Measurements from ENCODE around the gene PBX1. TPM values are rescaled to one million over a fixed set of nuclear protein-coding genes. Genes with fewer than 3 reads are reported as not detected.

Gene PBX1
- total and polyA plus RNA-seq, 2 experiments from 2014 or later: 9.7 to 38.8 TPM

DNA sequence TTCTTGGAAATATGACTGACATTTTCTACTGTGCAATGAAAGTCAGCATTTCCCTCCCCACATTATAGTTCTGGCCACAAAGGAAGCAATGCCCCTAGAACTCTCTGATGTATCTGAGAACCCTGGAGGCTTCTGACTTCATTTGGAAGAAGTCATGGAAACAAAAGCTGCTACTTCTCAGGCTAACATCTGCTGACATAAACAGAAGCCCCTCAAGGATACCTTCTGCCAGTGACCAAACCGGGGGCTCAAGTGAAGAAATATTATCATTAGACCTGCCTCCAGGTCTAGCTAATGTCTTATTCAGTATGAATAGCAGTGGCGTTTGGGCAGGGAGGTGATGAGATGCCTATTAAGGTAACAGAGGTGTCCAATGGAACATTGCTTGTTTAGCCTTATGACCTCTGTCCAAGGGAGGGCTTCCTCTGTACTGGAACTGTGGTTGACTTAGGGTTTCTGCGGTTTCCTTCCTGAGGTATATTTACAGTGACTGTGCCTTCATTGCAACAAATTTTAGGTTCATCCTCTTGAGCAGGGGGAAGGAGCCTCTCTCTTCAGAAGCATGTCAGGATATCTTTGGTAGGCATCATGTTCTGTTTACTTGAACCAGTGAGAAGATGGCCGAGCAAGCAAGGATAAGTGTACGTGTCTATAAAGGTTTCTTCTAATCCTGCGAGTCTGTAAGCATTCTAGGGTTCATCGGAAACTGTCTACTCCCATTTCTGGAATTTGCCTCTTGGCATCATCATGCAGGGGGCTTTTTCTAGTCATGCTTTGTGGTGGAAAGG is 161.7 kb downstream of the PBX1 start:
- H4K20me1 ChIP-seq (ENCODE audit: insufficient read depth): no peaks in the 10 kb centered on the region
- no peak overlapping the region for H3K27ac ChIP-seq
- DNase-seq: no peak
- WGBS, 2 experiments (ENCODE audit: low coverage in 1 of 2, low lambda C conversion rate in 2 of 2, missing lambda C conversion rate in 2 of 2): 78 to 79% methylated on average over 7 of the region's 7 CpGs
- TF ChIP-seq EZH2phosphoT487 (IDR thresholded peaks at IDR 0.05; ENCODE audit: insufficient read depth, low read depth): no peak
- TF ChIP-seq EZH2 (IDR thresholded peaks at IDR 0.05; ENCODE audit: insufficient read depth, poor library complexity, severe bottlenecking): no peak
- no peak overlapping the region for H2AFZ ChIP-seq
- no peak overlapping the region for H3K4me3 ChIP-seq
- H3F3A ChIP-seq (ENCODE audit: insufficient read depth): peaks cover 54% of the 10 kb centered on the region
- H3K9me2 ChIP-seq (ENCODE audit: insufficient read depth): no peaks in the 10 kb centered on the region; the same call in 1 of the 2 replicates
- H3K9ac ChIP-seq: no peak overlapping the region
- no peak overlapping the region for H3K4me2 ChIP-seq (ENCODE audit: unreplicated experiment)
- H3K36me3 ChIP-seq (ENCODE audit: low read depth): no peaks in the 10 kb centered on the region
- H3K79me2 ChIP-seq (ENCODE audit: insufficient read depth): peaks cover 84% of the 10 kb centered on the region
- H3K27me3 ChIP-seq (replicated peaks; ENCODE audit: insufficient read depth): no peaks in the 10 kb centered on the region
- H3K9me3 ChIP-seq (ENCODE audit: low read depth): no peaks in the 10 kb centered on the region
- peaks cover 53% of the 10 kb centered on the region for H3K4me1 ChIP-seq (ENCODE audit: insufficient read depth)
- in situ Hi-C loops (cut with MboI): no loop called here

DNA sequence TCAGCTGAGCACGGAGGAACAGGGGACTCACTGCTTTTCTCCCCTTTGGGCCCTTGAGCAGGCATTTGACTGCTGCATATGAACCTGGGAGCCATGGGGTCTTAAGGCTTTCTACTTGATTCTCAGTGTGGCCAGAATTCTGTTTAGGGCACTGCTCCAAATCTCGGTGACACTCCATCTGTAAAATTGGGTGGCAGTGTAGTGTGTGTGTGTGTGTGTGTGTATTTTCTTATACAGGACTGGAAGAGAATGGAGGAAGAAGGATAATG is 162.2 kb downstream of the PBX1 start:
- H3K36me3 ChIP-seq (ENCODE audit: low read depth): no peaks in the 10 kb centered on the region
- no peak overlapping the region for H2AFZ ChIP-seq
- H4K20me1 ChIP-seq (ENCODE audit: insufficient read depth): no peaks in the 10 kb centered on the region
- H3K4me2 ChIP-seq (ENCODE audit: unreplicated experiment): no peak overlapping the region
- TF ChIP-seq EZH2phosphoT487 (IDR thresholded peaks at IDR 0.05; ENCODE audit: insufficient read depth, low read depth) (no peak), EZH2 (IDR thresholded peaks at IDR 0.05; ENCODE audit: insufficient read depth, poor library complexity, severe bottlenecking) (no peak)
- no peak overlapping the region for H3K27ac ChIP-seq
- no peaks in the 10 kb centered on the region; the same call in 1 of the 2 replicates for H3K9me2 ChIP-seq (ENCODE audit: insufficient read depth)
- peaks cover 58% of the 10 kb centered on the region for H3K4me1 ChIP-seq (ENCODE audit: insufficient read depth)
- no peak overlapping the region for H3K4me3 ChIP-seq
- H3F3A ChIP-seq (ENCODE audit: insufficient read depth): peaks cover 57% of the 10 kb centered on the region
- peaks cover 79% of the 10 kb centered on the region for H3K79me2 ChIP-seq (ENCODE audit: insufficient read depth)
- 9 to 26% methylated on average over 2 of the region's 2 CpGs for WGBS, 2 experiments (ENCODE audit: low coverage in 1 of 2, low lambda C conversion rate in 2 of 2, missing lambda C conversion rate in 2 of 2)
- H3K9ac ChIP-seq: no peak overlapping the region
- no peaks in the 10 kb centered on the region for H3K9me3 ChIP-seq (ENCODE audit: low read depth)
- DNase-seq: no peak
- in situ Hi-C loops (cut with MboI): no loop called here
- H3K27me3 ChIP-seq (replicated peaks; ENCODE audit: insufficient read depth): no peaks in the 10 kb centered on the region

DNA sequence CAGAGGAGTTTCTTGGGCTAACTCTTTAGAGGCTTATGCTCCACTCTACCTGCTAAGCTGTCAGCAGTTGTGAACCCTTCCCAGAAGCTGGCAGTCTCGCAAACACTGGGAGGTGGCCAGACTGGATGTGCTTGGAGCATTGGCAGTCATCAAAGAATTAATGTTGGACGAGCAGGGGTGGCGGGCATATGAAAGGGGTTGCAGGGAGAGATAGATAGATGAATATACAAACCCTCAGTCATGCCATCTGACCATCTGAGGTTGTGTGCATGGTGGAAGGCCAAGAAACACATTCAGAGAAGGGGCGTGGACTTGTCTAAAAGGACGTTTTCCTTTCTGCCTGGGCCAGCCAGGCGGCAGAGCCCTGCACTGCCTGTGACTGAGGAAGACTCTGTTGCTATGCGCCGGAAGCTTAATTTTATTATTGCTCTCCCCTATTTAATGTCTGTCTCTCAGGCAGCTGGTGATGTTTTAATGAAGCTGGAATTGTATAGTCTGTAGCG is 164.4 kb downstream of the PBX1 start:
- no peak overlapping the region for H3K9ac ChIP-seq

DNA sequence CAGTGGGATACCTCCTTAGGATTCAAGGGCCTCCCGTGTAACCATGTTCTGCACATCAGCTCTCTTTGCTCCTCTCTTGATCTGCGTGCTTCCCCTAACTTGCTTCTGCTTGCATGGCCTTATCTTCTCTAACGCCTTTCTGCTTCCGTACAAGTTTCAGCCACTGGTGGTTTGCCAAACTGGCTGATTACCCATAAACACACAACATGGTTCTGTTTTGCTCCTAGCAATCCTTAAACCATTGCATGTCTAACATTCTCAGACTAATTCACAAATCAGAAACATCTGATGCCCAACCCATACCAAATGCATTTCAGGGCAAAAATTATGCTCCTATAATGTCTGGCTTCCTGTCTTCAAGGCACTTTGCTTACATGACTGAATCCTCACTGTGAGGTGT is 166.4 kb downstream of the PBX1 start:
- in situ Hi-C loops (cut with MboI): no loop called here

More for the DNA sequence above, 164.4 kb downstream of the PBX1 start:
- TF ChIP-seq EZH2phosphoT487 (IDR thresholded peaks at IDR 0.05; ENCODE audit: insufficient read depth, low read depth): no peak
- no peak for TF ChIP-seq EZH2 (IDR thresholded peaks at IDR 0.05; ENCODE audit: insufficient read depth, poor library complexity, severe bottlenecking)
- H3K79me2 ChIP-seq (ENCODE audit: insufficient read depth): peaks cover 75% of the 10 kb centered on the region
- H2AFZ ChIP-seq: no peak overlapping the region
- H3K27me3 ChIP-seq (replicated peaks; ENCODE audit: insufficient read depth): no peaks in the 10 kb centered on the region
- H3K4me2 ChIP-seq (ENCODE audit: unreplicated experiment): no peak overlapping the region
- no peaks in the 10 kb centered on the region; the same call in 1 of the 2 replicates for H3K9me2 ChIP-seq (ENCODE audit: insufficient read depth)
- in situ Hi-C loops (cut with MboI): no loop called here
- H3K9me3 ChIP-seq (ENCODE audit: low read depth): no peaks in the 10 kb centered on the region
- no peaks in the 10 kb centered on the region for H4K20me1 ChIP-seq (ENCODE audit: insufficient read depth)
- peaks cover 48% of the 10 kb centered on the region for H3K4me1 ChIP-seq (ENCODE audit: insufficient read depth)
- H3K27ac ChIP-seq: no peak overlapping the region
- peaks cover 56% of the 10 kb centered on the region for H3F3A ChIP-seq (ENCODE audit: insufficient read depth)
- no peak overlapping the region for H3K4me3 ChIP-seq
- no peak for DNase-seq
- no peaks in the 10 kb centered on the region for H3K36me3 ChIP-seq (ENCODE audit: low read depth)
- WGBS, 2 experiments (ENCODE audit: low coverage in 1 of 2, low lambda C conversion rate in 2 of 2, missing lambda C conversion rate in 2 of 2): 61 to 69% methylated on average over 9 of the region's 9 CpGs

More for the DNA sequence above, 166.4 kb downstream of the PBX1 start:
- 0 out of 2 replicates have a peak overlapping the region, but pooled peaks have one; percentile 17 for H3K4me3 ChIP-seq
- peak; percentile 76 for DNase-seq
- TF ChIP-seq EZH2 (IDR thresholded peaks at IDR 0.05; ENCODE audit: insufficient read depth, poor library complexity, severe bottlenecking): no peak
- no peaks in the 10 kb centered on the region for H3K36me3 ChIP-seq (ENCODE audit: low read depth)
- H3K27me3 ChIP-seq (replicated peaks; ENCODE audit: insufficient read depth): no peaks in the 10 kb centered on the region
- H2AFZ ChIP-seq: peak overlapping the region; percentile 12
- WGBS, 2 experiments (ENCODE audit: low coverage in 1 of 2, low lambda C conversion rate in 2 of 2, missing lambda C conversion rate in 2 of 2): 6 to 11% methylated on average over 4 of the region's 4 CpGs
- H3K4me1 ChIP-seq (ENCODE audit: insufficient read depth): peaks cover 36% of the 10 kb centered on the region
- H3K27ac ChIP-seq: peak overlapping the region; percentile 85
- H3K79me2 ChIP-seq (ENCODE audit: insufficient read depth): peaks cover 69% of the 10 kb centered on the region
- peaks cover 41% of the 10 kb centered on the region for H3F3A ChIP-seq (ENCODE audit: insufficient read depth)
- H3K9me2 ChIP-seq (ENCODE audit: insufficient read depth): no peaks in the 10 kb centered on the region; the same call in 1 of the 2 replicates
- peak overlapping the region; percentile 21; the same call in 1 of the 2 replicates for H3K9ac ChIP-seq
- H4K20me1 ChIP-seq (ENCODE audit: insufficient read depth): no peaks in the 10 kb centered on the region
- no peaks in the 10 kb centered on the region for H3K9me3 ChIP-seq (ENCODE audit: low read depth)
- H3K4me2 ChIP-seq (ENCODE audit: unreplicated experiment): peak overlapping the region; percentile 51
